ENCODE measurements around the gene RAI1.
"Not testable (repeated sequence)": the region's sequence is repeated elsewhere in the genome, so short reads cannot be mapped to it uniquely, and the experiment has no call there.

Gene RAI1, protein sequence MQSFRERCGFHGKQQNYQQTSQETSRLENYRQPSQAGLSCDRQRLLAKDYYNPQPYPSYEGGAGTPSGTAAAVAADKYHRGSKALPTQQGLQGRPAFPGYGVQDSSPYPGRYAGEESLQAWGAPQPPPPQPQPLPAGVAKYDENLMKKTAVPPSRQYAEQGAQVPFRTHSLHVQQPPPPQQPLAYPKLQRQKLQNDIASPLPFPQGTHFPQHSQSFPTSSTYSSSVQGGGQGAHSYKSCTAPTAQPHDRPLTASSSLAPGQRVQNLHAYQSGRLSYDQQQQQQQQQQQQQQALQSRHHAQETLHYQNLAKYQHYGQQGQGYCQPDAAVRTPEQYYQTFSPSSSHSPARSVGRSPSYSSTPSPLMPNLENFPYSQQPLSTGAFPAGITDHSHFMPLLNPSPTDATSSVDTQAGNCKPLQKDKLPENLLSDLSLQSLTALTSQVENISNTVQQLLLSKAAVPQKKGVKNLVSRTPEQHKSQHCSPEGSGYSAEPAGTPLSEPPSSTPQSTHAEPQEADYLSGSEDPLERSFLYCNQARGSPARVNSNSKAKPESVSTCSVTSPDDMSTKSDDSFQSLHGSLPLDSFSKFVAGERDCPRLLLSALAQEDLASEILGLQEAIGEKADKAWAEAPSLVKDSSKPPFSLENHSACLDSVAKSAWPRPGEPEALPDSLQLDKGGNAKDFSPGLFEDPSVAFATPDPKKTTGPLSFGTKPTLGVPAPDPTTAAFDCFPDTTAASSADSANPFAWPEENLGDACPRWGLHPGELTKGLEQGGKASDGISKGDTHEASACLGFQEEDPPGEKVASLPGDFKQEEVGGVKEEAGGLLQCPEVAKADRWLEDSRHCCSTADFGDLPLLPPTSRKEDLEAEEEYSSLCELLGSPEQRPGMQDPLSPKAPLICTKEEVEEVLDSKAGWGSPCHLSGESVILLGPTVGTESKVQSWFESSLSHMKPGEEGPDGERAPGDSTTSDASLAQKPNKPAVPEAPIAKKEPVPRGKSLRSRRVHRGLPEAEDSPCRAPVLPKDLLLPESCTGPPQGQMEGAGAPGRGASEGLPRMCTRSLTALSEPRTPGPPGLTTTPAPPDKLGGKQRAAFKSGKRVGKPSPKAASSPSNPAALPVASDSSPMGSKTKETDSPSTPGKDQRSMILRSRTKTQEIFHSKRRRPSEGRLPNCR (N-terminal part only)

DNA sequence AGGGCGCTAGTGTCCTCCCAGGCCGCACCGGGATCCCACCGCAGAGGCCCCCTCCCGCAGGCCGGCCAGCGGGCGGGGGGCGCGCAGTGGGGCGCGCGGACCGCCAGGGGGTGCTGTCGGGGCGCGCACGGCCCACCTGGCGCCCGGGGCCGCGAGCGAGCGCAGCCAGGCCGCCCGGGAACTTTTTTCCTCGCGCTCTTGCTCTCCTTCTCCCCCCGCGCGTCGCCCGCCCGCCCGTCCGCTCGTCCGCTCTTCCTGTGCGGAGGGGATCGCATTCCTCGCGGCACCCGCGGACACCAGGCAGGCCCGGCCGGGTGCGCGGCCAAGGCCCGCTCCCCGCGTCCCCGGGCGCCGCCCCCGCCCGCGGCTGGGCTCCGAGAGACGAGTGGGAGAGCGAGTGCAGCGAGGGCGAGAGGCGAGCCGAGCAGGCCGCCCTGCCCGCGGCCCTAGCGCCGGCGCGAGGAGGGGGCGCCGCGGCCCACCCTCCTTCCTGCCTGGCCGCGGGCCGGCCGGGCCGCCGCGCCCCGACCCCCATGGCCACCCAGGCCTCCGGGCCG, at the start of gene RAI1:
Gene RAI1, plus strand, starts transcription at position 272 of the 557 bp plus-strand sequence. CDS start 111,491 bp downstream, outside the sequence.
- no peak for DNase-seq (ENCODE audit: low read depth)

- DNase-seq (ENCODE audit: low read depth): not testable (repeated sequence)
Observed at GRCh38 chr17:17632690-17633089, 48.6 kb upstream of the RAI1 start.

- no peak for DNase-seq (ENCODE audit: low read depth)
Observed at GRCh38 chr17:17633310-17633709, 47.9 kb upstream of the RAI1 start.

GRCh38 chr17:17635126-17635525, 46.1 kb upstream of the RAI1 start:
- no peak for DNase-seq (ENCODE audit: low read depth)

DNA sequence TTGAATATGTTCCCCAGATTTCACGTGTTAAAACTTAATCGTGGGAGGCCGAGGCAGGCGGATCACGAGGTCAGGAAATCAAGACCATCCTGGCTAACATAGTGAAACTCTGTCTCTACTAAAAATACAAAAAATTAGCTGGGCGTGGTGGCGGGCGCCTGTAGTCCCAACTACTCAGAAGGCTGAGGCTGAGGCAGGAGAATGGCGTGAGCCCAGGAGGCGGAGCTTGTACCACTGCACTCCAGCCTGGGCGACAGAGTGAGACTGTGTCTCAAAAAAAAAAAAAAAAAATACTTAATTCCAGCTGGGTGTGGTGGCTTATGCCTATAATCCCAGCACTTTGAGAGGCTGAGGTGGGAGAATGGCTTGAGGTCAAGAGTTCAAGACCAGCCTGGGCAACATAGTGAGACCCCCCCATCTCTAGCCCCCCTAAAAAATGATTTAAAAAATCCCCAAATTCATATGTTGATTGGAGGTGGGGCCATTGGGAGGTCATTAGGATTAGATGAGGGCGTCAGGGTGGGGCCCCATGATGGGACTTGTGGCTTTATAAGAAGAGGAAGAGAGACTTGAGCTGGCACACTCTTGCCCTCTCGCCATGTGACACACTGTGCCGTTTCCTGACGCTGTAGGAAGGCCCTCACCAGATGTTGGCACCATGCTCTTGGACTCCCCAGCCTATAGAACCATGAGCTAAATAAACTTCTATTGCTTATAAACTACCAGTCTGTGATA, 45.6 kb upstream of the RAI1 start:
- not testable (repeated sequence) for DNase-seq (ENCODE audit: low read depth)

DNA sequence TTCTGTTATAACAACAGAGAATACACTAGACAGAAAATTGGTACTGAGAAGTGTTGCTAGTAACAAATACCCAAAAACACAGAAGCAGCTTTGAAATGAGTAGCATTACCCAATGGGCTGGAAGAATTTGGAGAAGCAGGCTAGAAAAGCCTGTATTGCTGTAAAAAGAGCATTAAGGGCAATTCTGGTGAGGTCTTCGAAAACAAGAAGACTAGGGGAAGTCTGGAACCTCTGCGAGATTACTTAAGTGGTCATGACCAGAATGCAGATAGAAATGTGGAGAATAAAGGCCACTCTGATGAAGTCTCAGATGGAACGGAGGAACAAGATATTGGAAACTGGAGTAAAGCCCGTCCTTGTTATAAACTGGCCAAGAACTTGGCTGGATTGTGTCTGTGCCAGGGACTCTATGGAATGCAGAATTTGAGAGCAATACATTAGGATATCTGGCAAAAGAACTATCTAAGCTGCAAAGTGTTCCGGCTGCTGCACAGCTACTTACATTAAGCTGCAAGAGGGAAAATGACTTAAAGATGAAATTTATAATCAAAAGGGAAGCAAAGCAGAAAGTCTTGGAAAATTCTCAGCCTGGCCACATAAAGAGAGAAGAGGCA, 44.9 kb upstream of the RAI1 start:
- no peak for DNase-seq (ENCODE audit: low read depth)

- no peak for DNase-seq (ENCODE audit: low read depth)
Observed at GRCh38 chr17:17638467-17638866, 42.8 kb upstream of the RAI1 start.

- DNase-seq (ENCODE audit: low read depth): not testable (repeated sequence)
Observed at GRCh38 chr17:17639661-17640270, 41.5 kb upstream of the RAI1 start.

DNA sequence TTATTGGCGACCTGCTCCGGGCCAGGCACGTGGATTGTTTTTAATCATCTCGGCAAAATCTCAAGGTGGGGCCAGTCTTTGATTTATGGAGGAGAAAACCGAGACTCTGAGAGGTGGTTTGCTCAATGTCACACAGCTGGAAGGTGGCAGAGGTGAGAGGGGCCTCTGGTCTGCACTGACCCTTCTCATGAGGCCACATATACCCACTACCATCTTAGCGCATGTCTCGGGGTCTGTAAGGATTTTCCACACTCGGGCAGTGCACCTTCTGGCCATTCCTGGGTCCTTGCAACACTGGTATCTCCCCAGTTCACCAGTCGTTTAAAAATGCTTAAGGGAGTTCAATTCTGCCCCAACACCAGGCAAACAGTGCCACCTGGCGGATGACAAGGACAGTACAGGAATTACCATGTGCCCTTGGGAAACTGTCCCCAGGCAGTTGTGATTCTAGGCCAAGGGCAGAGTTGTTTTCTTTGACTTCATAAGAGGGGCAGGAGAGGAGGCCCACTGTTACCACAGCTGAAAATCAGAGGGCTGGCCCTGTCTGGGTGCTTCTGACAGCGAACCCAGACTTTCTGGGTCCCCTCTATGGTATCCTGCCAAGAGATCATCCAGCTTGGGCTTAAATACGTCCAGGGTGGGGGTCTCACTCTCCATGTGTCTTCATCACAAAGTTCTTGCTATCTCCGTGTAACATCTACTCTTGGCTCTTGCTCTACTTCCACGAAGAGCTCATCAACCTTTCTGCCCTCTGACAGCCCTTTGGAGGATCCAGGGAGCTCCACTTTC, 39.4 kb upstream of the RAI1 start:
- DNase-seq (ENCODE audit: low read depth): peak; percentile 59

DNA sequence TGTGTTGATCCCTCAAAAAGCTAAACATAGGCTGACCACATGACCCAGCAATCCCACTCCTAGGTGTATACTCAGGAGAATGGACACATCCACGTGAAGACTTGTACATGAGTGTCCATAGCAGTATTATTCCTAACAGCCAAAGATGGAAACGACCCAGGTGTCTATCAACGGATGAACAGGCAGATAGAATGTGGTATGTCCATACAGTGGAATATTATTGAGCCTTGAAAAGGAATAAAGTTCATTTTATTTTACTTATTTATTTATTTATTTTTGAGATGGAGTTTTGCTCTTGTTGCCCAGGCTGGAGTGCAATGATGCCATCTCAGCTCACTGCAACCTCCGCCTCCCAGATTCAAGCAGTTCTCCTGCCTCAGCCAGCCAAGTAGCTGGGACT, 36.1 kb upstream of the RAI1 start:
- not testable (repeated sequence) for DNase-seq (ENCODE audit: low read depth)

DNA sequence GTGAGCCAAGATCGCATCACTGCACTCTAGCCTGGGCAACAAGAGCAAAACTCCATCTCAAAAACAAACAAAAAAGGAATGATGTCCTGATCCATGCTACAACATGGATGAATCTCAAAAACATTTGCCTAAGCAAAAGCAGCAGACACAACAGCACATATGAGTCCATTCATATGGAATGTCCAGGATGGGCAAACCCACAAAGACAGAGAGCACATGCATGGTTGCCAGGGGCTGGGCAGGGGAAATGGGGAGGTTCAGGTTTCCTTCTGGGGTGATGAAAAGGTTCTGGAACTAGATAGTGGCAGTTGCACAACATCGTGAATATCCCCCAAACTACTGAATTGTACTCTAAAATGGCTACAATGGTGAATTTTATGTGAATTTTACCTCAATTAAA, 35.3 kb upstream of the RAI1 start:
- DNase-seq (ENCODE audit: low read depth): no peak

DNA sequence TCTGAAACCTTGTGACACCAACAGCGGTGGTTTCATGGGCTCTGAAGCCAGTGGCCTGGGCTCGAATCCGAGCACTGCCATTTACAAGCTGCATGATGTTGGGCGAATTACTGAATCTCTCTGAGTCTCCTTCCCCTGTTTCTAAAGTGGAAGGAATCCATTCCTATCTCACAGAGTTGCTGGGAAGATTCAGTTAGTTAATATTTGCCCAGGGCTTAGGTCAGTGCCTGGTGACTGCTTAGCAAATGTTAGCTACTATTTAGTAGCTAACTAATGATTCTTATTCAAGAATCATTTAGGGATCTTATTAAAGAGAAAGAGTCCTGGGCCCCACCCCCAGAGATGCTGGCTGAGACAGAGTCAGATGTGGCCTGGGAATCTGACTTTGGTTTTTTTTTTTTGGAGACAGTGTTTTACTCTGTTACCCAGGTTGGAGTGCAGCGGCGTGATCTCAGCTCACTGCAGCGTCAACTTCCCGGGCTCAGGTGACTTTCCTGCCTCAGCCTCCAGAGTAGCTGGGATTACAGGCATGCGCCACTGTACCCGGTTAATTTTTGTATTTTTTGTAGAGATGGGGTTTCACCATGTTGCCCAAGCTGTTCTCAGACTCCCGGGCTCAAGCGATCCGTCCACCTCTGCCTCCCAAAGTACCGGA, 33.6 kb upstream of the RAI1 start:
- DNase-seq (ENCODE audit: low read depth): no peak

GRCh38 chr17:17648762-17649161, 32.5 kb upstream of the RAI1 start:
- peak; percentile 15 for DNase-seq (ENCODE audit: low read depth)

DNA sequence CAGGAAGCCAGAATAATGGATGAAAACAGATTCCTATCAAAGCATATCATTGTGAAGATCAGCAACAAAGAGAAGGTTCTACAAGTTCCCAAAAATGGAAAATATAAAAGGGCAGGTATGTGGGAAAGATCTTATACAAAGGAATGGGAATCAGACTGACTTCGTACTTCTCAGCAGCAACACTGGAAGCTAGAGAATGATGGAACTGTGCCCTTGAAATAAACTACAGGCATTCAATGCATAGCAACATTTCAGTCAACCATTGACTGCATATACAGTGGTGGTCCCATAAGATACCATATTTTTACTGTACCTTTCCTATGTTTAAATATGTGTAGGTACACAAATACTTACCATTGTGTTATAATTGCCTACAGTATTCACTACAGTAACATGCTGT, 30.3 kb upstream of the RAI1 start:
- no peak for DNase-seq (ENCODE audit: low read depth)

DNA sequence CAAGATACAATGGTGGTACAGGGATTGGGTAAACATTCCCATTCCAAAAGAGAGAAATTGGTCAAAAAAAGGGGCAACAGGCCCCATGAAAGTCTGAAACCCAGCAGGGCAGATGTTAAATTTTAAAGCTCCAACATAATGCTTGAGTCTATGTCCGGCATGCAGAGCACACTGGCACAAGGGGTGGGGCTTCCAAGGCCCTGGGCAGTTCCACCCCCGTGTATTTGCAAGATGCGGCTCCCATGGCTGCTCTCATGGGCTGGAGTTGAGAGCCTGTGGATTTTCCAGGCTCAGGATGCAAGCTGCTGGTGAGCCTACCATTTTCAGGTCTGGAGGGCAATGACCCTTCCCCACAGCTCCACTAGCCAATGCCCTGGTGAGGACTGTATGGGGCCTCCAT, 27.9 kb upstream of the RAI1 start:
- DNase-seq (ENCODE audit: low read depth): no peak

DNA sequence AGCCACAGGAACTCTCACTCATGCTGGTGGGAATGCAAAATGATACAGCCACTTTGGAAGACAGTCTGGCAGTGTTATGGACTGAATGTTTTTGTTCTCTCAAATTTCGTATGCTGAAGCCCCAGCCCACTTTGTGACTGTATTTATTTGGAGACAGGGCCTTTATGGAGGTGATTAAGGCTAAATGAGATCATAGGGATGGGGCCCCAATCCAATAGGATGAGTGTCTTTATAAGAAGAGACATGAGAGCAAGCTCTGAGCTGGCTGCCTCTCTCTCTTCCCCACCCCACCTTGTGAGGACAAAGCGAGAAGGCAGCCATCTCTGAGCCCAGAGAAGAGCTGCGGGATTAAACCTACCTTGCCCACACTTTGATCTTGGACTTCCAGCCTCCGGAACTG, 21.9 kb upstream of the RAI1 start:
- no peak for DNase-seq (ENCODE audit: low read depth)

- DNase-seq (ENCODE audit: low read depth): no peak
Observed at GRCh38 chr17:17661134-17661533, 20.1 kb upstream of the RAI1 start.

DNA sequence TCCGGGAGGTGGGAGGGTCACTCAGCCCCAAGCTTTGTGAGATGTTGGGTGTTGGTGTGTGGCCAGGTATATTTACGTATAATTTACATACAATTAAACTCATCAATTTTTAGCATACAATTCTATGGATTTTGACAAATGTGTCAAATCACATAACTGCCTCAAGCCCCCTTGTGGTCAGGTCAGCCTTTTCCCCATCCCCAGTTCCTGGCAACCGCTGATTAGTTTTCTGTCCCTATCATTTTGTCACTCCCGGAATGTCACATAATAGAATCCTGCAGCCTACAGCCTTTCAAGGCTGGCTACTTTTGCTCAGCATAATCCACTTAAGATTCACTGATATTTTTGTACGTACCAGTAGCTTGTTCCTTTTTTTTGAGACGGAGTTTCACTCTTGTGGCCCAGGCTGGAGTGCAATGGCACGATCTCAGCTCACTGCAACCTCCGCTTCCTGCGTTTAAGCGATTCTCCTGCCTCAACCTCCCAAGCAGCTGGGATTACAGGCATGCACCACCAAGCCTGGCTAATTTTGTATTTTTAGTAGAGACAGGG, 19.3 kb upstream of the RAI1 start:
- DNase-seq (ENCODE audit: low read depth): no peak

Measured in stromal cell of bone marrow (primary cell).